OCI-LY1 (cell line): ENCODE measurements around the gene PNN.

ENCODE experiments used
- H2AFZ ChIP-seq: fragments of 200-600 bp; sonication (generic), shearing (Covaris generic); 2 replicates; pipeline ENCODE4 v1.6.0; 2014; ENCODE audit warnings: antibody characterized with exemption, mild to moderate bottlenecking, low read length
- H3F3A ChIP-seq: fragments of 200-600 bp; sonication (generic), shearing (Covaris generic); 2 replicates; pipeline ENCODE4 v1.6.0; 2014; ENCODE audit warnings: mild to moderate bottlenecking, antibody characterized with exemption, low read length, moderate library complexity; ENCODE audit not compliant: insufficient read depth
- H3K27ac ChIP-seq: fragments of 200-600 bp; sonication (generic); 2 replicates; pipeline ENCODE4 v1.5.1; 2014; ENCODE audit warnings: low read length, mixed run types, mild to moderate bottlenecking, low read depth; ENCODE audit not compliant: poor library complexity, severe bottlenecking
- H3K27me3 ChIP-seq: fragments of 200-600 bp; sonication (generic); 2 replicates; pipeline ENCODE4 v1.6.0; 2014; ENCODE audit warnings: antibody characterized with exemption, mild to moderate bottlenecking, low read length, moderate library complexity; ENCODE audit not compliant: insufficient read depth
- H3K36me3 ChIP-seq: fragments of 200-600 bp; sonication (generic); 2 replicates; pipeline ENCODE4 v1.6.1; 2014; ENCODE audit warnings: mild to moderate bottlenecking, antibody characterized with exemption, low read length, moderate library complexity, mixed read lengths; ENCODE audit not compliant: insufficient read depth
- H3K4me1 ChIP-seq: fragments of 200-600 bp; sonication (generic); 2 replicates; pipeline ENCODE4 v1.5.1; 2014; ENCODE audit warnings: mild to moderate bottlenecking, low read length, moderate library complexity; ENCODE audit not compliant: insufficient read depth, severe bottlenecking
- H3K4me2 ChIP-seq: fragments of 200-600 bp; sonication (generic), shearing (Covaris generic); 2 replicates; pipeline ENCODE4 v1.6.1; 2014; ENCODE audit warnings: low read length
- H3K4me3 ChIP-seq: fragments of 200-600 bp; sonication (generic); 2 replicates; pipeline ENCODE4 v1.5.1; 2014; ENCODE audit warnings: low read length, low read depth, mild to moderate bottlenecking, mixed read lengths; ENCODE audit not compliant: poor library complexity, severe bottlenecking
- H3K79me2 ChIP-seq: fragments of 200-600 bp; shearing (Covaris generic); 2 replicates; pipeline ENCODE4 v1.6.1; 2016; ENCODE audit warnings: mixed run types, low read length, mixed read lengths; ENCODE audit not compliant: insufficient read depth
- H3K9ac ChIP-seq: fragments of 200-600 bp; sonication (generic), shearing (Covaris generic); 2 replicates; pipeline ENCODE4 v1.6.1; 2014; ENCODE audit warnings: mild to moderate bottlenecking, low read length, mixed read lengths
- H3K9me2 ChIP-seq: fragments of 200-600 bp; sonication (generic), shearing (Covaris generic); 2 replicates; pipeline ENCODE4 v1.6.1; 2014; ENCODE audit warnings: low read depth, mild to moderate bottlenecking, low read length, mixed read lengths
- H3K9me3 ChIP-seq: fragments of 200-600 bp; shearing (Covaris generic); 2 replicates; pipeline ENCODE4 v1.6.1; 2014; ENCODE audit warnings: low read length, mixed read lengths
- H4K20me1 ChIP-seq: fragments of 200-600 bp; sonication (generic), shearing (Covaris generic); 2 replicates; pipeline ENCODE4 v1.6.0; 2016; ENCODE audit warnings: mild to moderate bottlenecking, low read length; ENCODE audit not compliant: insufficient read depth
- CTCF ChIP-seq: fragments of 200-600 bp; sonication (generic), shearing (Covaris generic); IDR thresholded peaks from 2 replicates; pipeline ENCODE4 v1.5.1; 2017; ENCODE audit warnings: mild to moderate bottlenecking, antibody characterized with exemption, low read length, moderate library complexity, mixed read lengths
- EZH2 ChIP-seq: fragments of 200-600 bp; sonication (generic), shearing (Covaris generic); IDR thresholded peaks from 2 replicates; pipeline ENCODE4 v1.8.0; 2017; ENCODE audit warnings: borderline replicate concordance, mixed run types, mild to moderate bottlenecking, antibody characterized with exemption, low read length, moderate library complexity, mixed read lengths

PNN gene

GRCh38 chr14:39228509-39229221, 53.6 kb downstream of the PNN start:
- Histone ChIP-seq H3K79me2 (no peaks in the 10 kb centered on the region), H3K27ac (no peak overlapping the region), H3K4me2 (no peak overlapping the region), H3K27me3 (no peaks in the 10 kb centered on the region), H3K9me3 (no peaks in the 10 kb centered on the region), H2AFZ (peak overlapping the region; percentile 83), H3K36me3 (no peaks in the 10 kb centered on the region), H3K4me3 (no peak overlapping the region), H3K4me1 (peaks cover 6% of the 10 kb centered on the region), H4K20me1 (no peaks in the 10 kb centered on the region), H3K9me2 (no peaks in the 10 kb centered on the region), H3F3A (no peaks in the 10 kb centered on the region), H3K9ac (no peak overlapping the region)
- TF ChIP-seq CTCF: no peak

- Histone ChIP-seq H3K36me3 (no peaks in the 10 kb centered on the region), H2AFZ (peak overlapping the region; percentile 83), H3K9me3 (no peaks in the 10 kb centered on the region), H3K9ac (no peak overlapping the region), H3F3A (no peaks in the 10 kb centered on the region), H3K79me2 (no peaks in the 10 kb centered on the region), H3K27me3 (no peaks in the 10 kb centered on the region), H3K4me3 (no peak overlapping the region), H3K9me2 (no peaks in the 10 kb centered on the region), H3K4me1 (peaks cover 6% of the 10 kb centered on the region), H4K20me1 (no peaks in the 10 kb centered on the region), H3K27ac (no peak overlapping the region), H3K4me2 (no peak overlapping the region)
- TF ChIP-seq EZH2: no peak
- no peak for TF ChIP-seq CTCF
These were observed 54.1 kb downstream of the PNN start for GRCh38 chr14:39229222-39229543.

- Histone ChIP-seq H3F3A (no peaks in the 10 kb centered on the region), H3K36me3 (no peaks in the 10 kb centered on the region), H3K4me2 (no peak overlapping the region), H3K4me1 (peaks cover 6% of the 10 kb centered on the region), H3K27ac (no peak overlapping the region), H2AFZ (peak overlapping the region; percentile 83), H3K79me2 (no peaks in the 10 kb centered on the region), H3K9me2 (no peaks in the 10 kb centered on the region), H3K4me3 (no peak overlapping the region), H4K20me1 (no peaks in the 10 kb centered on the region), H3K27me3 (no peaks in the 10 kb centered on the region), H3K9ac (no peak overlapping the region), H3K9me3 (no peaks in the 10 kb centered on the region)
- no peak for TF ChIP-seq CTCF
- no peak for TF ChIP-seq EZH2
These were observed 54.6 kb downstream of the PNN start for GRCh38 chr14:39229601-39230110.
